Stimulated activated effector memory CD8-positive, alpha-beta T cell treated with anti-CD3 and anti-CD28 coated beads, Interleukin-12 subunit alpha, Interleukin-12 subunit beta, amount 100 ng/mL, for 72 hours (primary cell): ENCODE measurements around the gene ZSCAN31.

Experiments used
- ATAC-seq: fragments of 150-1000 bp; cut with Tn5 transposase; 2 replicates; pipeline ENCODE4 v1.10.0; 2021
- DNase-seq, 2 donors: peaks; one replicate each; pipeline ENCODE4 v3.0.0; 2021 to 2022; ENCODE audit warnings: low spot score in 2 of 2
- H3K27ac Mint-ChIP-seq: one replicate; pipeline ENCODE4 v1.8.0; 2022; ENCODE audit warnings: mild to moderate bottlenecking, mixed read lengths
- H3K36me3 Mint-ChIP-seq: one replicate; pipeline ENCODE4 v1.8.0; 2022; ENCODE audit warnings: mild to moderate bottlenecking, mixed read lengths
- H3K4me1 Mint-ChIP-seq: one replicate; pipeline ENCODE4 v1.8.0; 2022; ENCODE audit warnings: mixed read lengths
- H3K4me3 Mint-ChIP-seq: one replicate; pipeline ENCODE4 v1.8.0; 2022; ENCODE audit warnings: mild to moderate bottlenecking, mixed read lengths
- H3K9me3 Mint-ChIP-seq: one replicate; pipeline ENCODE4 v1.8.0; 2022; ENCODE audit warnings: mixed read lengths

Gene ZSCAN31

DNA sequence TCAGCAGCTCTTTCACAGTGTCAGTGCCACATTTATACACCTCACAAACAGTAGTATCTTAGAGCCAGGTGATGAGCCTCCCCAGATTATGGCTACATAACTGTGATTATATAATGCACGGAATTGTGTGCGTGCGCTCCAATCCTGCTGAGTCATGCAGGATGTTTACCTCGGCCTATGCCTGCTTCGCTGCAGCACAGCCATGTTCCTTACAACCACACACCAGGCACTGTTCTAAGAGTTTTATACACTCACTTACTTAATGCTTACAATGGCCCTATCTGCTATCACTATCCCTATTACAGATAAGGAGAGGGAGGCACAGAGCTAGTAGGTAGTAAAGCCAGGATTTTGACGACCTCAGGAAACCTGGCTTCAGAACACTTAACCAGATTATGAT, 21.1 kb upstream of the ZSCAN31 start:
- H3K4me1 Mint-ChIP-seq, result peaks cover 17% of the 10 kb centered on the region
- DNase-seq (no peak), ATAC-seq (no peak)
- H3K27ac Mint-ChIP-seq, result peak overlapping the region; percentile 84
- no peak overlapping the region for H3K4me3 Mint-ChIP-seq
- H3K36me3 Mint-ChIP-seq, result no peaks in the 10 kb centered on the region
- no peaks in the 10 kb centered on the region for H3K9me3 Mint-ChIP-seq

DNA sequence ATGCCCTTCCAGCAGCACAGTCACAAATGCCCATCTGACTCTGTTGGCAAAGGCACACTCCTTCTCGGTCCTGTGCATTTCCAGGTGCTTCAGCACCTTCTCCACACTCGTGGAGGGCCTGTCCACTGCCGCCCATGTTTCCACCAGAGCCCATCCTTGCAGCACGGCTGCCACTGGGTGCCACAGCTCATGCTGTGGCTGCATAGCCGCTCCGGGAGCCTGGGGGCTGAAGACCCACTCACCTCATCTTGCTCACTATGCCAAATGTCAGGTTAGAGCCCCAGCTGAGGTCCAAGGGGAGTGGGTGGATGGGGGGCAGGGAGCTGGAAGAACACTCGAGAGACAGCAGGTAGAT, 20.7 kb upstream of the ZSCAN31 start:
- Mint-ChIP-seq H3K4me3 (peak overlapping the region; percentile 78), H3K27ac (peak overlapping the region; percentile 84), H3K4me1 (peaks cover 19% of the 10 kb centered on the region), H3K9me3 (no peaks in the 10 kb centered on the region), H3K36me3 (no peaks in the 10 kb centered on the region)
- DNase-seq (no peak), ATAC-seq (no peak)

DNA sequence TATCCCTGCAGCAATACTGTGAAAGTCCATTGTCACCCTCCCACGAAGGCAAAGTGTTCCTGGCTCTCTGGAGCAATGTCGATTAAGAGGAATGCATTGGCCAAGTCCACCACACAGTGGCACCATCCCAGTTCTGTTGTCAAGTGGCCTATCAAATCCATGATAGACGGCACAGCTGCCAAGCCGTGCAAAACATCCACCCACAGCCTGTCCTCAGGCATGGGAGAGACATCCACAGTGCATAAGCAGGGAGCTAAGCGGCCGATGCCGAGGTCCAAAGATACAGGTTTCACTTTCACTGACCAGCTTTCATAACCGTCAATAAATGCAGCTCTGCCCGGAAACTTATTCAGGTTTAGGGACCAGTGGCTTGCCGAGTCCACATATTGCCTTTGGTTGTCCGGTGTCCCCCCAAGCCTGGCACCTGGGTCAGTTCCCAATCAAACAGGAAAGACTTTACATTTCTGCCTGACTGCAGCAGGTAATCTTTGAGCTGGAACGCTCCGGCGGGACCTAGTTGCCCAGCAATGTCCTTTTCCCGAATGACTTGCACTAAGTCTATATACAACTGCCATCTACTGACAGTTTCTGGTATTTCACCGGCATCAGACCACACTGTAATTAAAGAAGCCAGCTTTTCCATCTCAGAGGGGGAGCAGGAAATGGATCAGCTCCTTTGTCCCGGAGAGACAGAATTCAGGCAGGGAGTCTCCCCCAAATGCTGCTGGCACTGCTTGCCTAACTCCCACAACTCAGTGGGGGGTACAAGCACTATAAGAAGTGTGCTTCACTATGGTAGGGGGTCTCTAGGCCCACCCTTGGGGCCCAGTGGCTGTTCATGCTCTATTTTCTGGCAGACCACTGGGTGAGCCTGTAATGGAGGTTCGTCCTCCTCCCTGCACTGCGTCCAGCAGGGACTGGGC, 20.1 kb upstream of the ZSCAN31 start:
- DNase-seq (peak; percentile 54 to 78), ATAC-seq (peak; percentile 83)
- peak overlapping the region; percentile 78 for H3K4me3 Mint-ChIP-seq
- H3K36me3 Mint-ChIP-seq, result no peaks in the 10 kb centered on the region
- H3K27ac Mint-ChIP-seq, result peak overlapping the region; percentile 84
- peaks cover 26% of the 10 kb centered on the region for H3K4me1 Mint-ChIP-seq
- no peaks in the 10 kb centered on the region for H3K9me3 Mint-ChIP-seq

DNA sequence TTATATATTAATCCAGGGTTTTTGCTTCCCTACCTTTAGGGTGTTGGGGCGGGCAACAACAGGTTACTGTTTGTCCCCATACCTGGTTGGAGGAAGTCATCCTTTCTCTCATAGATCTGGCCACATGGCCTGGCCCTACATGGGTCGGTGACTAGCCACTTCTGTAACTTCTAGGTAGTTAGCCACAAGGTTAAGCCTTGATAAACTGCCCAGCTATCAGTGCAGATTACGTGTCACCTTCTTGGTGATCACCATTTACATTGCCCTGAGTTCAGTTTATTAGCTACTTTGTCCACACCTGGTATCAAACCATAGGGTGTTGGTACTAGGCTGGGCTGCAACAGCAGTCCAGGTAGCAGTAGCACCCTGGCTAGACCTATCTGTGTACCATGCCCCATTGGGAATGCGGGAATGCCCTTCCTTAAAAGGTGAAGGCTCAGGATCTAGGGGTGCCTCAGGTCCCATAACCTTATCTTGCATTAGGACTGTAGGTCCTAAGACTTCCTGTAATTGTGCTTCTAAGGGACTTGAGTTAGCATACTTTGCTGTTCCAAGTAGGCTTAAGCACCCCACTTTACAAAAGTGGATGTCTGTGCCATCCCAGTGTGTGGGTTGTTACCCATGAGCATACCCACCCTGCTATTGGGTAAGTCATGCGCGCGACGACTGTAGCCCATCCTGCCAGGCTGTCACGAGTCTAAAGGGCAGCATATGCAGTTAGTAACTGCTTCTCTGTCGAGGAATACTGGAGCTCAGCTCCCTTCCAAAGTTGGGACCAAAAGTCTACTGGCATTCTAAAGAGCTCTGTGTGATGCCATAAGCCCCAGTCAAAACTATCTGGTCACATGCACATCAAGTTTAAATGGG, 19.0 kb upstream of the ZSCAN31 start:
- Mint-ChIP-seq H3K27ac (no peak overlapping the region), H3K4me3 (peak overlapping the region; percentile 78), H3K9me3 (no peaks in the 10 kb centered on the region), H3K36me3 (peaks cover 1% of the 10 kb centered on the region), H3K4me1 (peaks cover 37% of the 10 kb centered on the region)
- DNase-seq (no peak), ATAC-seq (no peak)

DNA sequence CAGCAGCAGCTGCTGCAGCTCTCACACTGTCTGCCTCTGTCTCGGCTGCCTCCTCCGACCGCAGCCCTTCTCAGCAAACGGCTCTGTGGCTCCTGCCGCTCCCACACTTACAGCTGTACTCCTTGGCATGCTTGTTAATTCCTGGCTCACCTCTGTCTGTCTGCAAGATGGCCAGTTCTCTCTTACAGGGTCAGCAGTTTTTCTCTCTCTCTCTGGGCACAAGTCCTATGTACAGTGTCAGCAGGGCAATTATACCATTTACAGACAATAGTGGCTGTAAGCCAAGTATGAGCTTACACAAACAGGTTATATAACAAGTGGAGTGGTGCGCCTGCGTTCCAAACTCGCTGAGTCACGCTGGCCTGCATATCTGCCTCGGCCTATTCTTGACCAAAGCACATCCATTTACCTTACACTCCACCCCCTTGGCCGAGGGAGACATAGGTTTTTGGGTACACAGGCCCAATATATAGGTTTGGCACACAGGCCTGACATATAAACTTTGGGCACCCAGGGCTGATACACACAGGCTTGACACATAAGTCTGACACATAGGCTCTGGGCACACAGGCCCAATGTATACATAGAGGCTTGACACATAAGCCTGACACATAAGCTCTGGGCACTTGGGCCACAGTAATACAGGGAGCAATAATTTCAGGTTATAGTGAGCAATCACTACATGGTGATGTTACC, 18.2 kb upstream of the ZSCAN31 start:
- Mint-ChIP-seq H3K4me3 (no peak overlapping the region), H3K27ac (no peak overlapping the region), H3K36me3 (peaks cover 4% of the 10 kb centered on the region), H3K9me3 (no peaks in the 10 kb centered on the region), H3K4me1 (peaks cover 43% of the 10 kb centered on the region)
- DNase-seq, result no peak
- ATAC-seq, result no peak

DNA sequence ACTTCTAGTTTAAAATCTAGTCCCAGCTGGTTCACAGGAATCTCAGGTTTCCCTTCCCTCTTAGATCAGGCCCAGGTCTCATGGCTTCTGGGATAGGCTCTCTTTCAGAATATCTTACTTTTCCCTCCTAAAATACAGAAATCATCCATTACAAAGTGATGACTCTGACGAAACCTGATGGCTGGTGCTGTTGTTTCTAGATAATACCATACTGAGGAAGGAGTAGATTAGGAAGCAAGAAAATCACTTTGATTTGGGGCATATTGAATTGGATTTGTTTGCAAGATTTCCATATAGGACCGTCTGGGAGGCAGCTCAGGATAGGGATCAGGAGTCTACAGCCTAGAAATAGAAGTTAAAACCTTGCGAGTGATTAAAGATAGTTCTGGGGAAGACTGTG, 17.4 kb upstream of the ZSCAN31 start:
- ATAC-seq (no peak), DNase-seq (no peak)
- no peaks in the 10 kb centered on the region for H3K9me3 Mint-ChIP-seq
- H3K4me3 Mint-ChIP-seq, result no peak overlapping the region
- H3K27ac Mint-ChIP-seq, result no peak overlapping the region
- peaks cover 4% of the 10 kb centered on the region for H3K36me3 Mint-ChIP-seq
- peaks cover 43% of the 10 kb centered on the region for H3K4me1 Mint-ChIP-seq

DNA sequence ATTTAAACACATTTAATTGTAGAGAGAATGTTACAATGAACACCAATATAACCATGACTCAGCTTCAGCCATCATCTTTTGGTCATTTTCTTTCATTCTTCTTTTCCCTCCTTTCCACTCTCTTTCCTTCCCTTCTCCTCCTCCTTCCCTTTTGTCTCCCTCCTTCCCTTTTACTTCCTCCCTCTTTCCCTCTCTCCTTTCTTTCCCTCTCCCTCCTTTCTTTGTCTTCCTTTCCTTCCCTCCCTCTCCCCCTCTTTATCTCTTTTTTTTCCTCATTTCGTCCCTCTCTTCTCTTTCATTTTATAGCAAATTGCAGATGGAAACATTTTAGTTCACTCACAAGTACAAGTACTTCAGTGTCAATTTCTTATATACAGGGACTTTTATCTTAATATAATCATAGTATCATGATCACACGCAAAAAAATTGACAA, 15.6 kb upstream of the ZSCAN31 start:
- peak overlapping the region; percentile 93 for H3K4me3 Mint-ChIP-seq
- H3K36me3 Mint-ChIP-seq, result peaks cover 4% of the 10 kb centered on the region
- peak overlapping the region; percentile 27 for H3K27ac Mint-ChIP-seq
- ATAC-seq (no peak), DNase-seq (no peak)
- H3K9me3 Mint-ChIP-seq, result no peaks in the 10 kb centered on the region
- peaks cover 40% of the 10 kb centered on the region for H3K4me1 Mint-ChIP-seq

DNA sequence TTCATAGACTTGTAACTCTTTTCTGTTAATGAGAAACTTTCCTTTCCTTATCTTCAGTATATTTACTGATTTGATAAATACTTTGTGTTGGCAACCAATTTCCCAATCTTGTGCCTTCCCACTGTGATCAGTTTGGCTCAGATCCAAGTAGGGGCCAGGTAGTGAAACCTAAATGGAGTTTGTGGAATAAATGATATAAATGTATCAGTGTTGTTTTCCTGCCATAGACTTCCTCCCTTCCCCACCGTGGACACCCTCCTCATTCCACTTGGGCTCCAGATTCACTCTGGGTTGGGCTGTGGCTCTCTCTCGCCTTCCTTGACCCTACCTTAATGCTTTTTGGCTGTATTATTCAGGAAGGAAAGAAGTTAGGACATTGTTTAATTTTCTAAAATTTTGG, 15.1 kb upstream of the ZSCAN31 start:
- H3K36me3 Mint-ChIP-seq, result peaks cover 4% of the 10 kb centered on the region
- no peak for DNase-seq
- H3K9me3 Mint-ChIP-seq, result no peaks in the 10 kb centered on the region
- no peak for ATAC-seq
- peak overlapping the region; percentile 27 for H3K27ac Mint-ChIP-seq
- H3K4me1 Mint-ChIP-seq, result peaks cover 35% of the 10 kb centered on the region
- H3K4me3 Mint-ChIP-seq, result peak overlapping the region; percentile 93

DNA sequence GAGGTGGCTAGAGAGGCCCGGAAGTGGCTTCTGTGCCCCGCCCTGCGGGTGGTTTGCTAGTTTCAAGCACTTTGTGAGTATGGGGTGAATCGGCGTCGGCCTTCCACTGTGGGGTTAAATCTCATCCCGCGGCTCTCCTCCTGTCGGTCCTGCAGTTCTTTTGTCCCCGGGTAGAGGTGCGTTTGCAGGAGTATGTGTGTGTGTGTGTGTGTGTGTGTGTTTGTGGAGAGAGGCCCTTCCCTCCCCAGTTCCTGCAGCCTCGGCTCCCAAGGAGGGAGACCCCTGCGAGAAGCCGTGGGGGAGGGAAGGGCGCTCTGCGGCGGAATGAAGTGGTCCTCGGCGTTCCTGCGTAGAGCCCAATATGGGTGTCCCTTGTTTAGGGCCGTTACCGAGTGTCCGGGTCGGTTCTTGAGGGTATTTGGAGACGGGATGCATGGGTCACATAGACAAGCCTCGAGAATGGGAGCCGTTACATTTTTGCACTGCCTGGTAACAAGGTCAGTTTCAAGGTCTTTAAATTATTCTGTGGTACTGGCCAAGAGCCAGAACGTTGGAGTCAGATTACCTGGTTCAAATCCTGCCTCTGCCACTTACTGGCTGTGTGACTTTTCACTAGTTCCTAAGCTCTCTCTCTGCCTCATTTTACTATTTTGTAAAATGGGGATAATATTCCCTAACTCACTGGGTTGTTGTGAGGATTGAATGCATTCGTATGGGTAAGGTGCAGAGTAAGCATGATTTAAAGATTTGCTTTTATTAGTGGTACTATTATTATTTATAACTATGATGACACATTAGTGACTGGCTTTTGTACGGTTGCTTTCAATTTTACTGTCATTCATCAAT, 14.2 kb upstream of the ZSCAN31 start, which contains the start of gene ZKSCAN3:
TSS of gene ZKSCAN3 (plus strand) at position 56 of the 846 bp plus-strand sequence. CDS start 9,640 bp downstream, outside the sequence.
- peaks cover 4% of the 10 kb centered on the region for H3K36me3 Mint-ChIP-seq
- H3K27ac Mint-ChIP-seq, result peak within 1 kb of the TSS; percentile 92
- H3K4me1 Mint-ChIP-seq, result peaks cover 26% of the 10 kb centered on the region
- ATAC-seq (peak; percentile 100), DNase-seq (peak; percentile 64 to 89)
- peak within 1 kb of the TSS; percentile 93 for H3K4me3 Mint-ChIP-seq
- no peaks in the 10 kb centered on the region for H3K9me3 Mint-ChIP-seq

DNA sequence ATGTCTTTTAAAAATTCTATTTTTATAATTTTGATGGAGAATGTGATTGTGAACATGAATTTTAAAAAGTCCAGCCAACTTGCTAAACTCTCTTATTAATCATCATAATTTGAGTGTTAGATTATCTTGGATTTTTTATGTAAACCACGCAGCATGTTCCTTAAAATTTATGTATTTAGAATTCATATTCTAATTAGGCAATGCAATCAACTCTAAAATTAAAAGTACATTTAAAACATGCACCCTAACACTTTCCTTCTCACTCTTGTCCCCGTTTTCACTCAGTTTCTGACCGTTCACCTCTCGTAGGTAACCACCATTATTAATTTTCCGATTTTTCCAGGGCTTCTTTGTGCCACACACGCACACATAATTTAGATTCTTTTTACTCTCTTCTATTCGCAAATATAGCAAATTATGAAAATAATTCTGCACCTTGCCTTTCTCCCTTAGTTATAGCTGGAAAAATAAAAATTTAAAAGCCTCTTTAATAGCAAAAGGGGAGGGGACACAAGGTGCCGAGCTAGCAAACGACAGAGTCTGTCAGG, 13.5 kb upstream of the ZSCAN31 start:
- ATAC-seq (no peak), DNase-seq (no peak)
- no peaks in the 10 kb centered on the region for H3K9me3 Mint-ChIP-seq
- H3K4me1 Mint-ChIP-seq, result peaks cover 26% of the 10 kb centered on the region
- H3K27ac Mint-ChIP-seq, result peak overlapping the region; percentile 92
- H3K4me3 Mint-ChIP-seq, result peak overlapping the region; percentile 93
- H3K36me3 Mint-ChIP-seq, result peaks cover 4% of the 10 kb centered on the region

DNA sequence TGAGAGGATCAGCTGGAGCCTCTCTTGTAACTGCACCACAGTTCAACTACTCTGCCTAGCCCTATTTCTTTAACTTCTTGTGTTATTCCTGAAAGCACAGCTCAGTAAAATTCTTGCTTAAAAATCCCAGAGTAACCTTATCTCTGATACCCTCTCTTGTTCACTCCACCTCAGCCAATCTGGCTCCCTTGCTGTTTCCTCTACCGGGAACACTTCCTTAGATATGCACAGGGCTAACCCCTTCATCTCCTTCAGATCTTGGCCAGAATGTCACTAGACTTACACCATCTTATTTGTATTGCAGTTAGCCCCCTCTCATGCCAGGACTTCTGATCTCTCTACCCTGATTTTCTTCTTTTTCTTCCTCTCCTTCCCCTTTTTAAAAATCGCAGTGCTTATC, 11.2 kb upstream of the ZSCAN31 start:
- Mint-ChIP-seq H3K9me3 (no peaks in the 10 kb centered on the region), H3K36me3 (peaks cover 4% of the 10 kb centered on the region), H3K4me3 (no peak overlapping the region), H3K4me1 (peaks cover 26% of the 10 kb centered on the region), H3K27ac (no peak overlapping the region)
- ATAC-seq (no peak), DNase-seq (no peak)

DNA sequence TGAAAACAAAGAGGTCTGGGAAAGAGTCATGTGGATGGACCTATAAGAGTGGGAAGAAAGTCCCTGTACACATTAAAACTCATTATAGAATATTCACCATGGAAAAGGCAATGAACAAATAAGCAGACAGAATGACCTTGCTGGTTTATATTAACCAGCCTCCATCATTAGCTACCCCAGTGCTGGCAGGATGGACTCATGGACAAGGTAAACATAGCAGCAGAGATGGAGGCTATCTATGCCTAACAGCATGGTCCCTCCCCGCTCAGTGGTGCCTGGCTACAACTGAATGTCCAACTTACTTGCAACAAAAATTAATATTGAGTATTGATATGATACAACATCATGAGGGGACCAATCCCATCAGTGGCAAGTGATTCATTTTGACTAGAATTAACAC, 9.3 kb upstream of the ZSCAN31 start:
- Mint-ChIP-seq H3K9me3 (peaks cover 8% of the 10 kb centered on the region), H3K4me3 (no peak overlapping the region), H3K4me1 (peaks cover 9% of the 10 kb centered on the region), H3K36me3 (peaks cover 4% of the 10 kb centered on the region), H3K27ac (no peak overlapping the region)
- no peak for ATAC-seq
- DNase-seq, result no peak

DNA sequence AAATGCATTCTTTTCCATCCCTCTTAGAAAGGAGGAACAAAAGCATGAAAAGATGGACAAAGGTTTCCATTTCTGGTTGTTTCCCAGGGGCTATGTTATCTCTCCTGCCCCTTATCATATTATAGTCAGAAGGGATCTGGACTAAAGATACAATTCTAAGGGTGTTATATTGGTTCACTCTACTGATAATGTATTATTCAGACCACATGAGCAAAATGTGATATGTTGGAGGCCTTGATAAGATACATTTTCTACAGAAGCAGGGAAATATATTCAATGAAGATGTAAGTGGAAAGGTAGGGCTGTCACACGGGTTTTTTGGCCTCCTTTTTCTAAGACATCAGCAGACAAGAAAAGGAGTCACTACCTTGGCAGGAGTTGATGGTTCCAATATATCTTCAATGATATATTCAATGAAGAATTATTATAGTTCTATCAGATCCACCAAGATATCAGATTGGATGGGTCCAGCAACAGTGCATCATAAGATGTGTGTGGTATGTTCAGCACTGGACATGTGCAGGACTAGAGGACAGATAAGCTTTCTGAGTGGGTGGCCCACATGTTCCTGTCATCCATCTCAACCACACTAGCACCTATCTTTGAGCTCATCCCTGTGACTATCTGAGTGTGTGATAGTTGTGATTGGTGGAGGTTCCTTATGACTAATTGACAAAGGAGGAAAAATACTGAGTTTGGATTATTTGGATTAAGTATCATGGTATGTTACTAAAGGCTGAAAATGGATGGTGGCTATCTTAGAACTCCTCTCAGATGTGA, 8.1 kb upstream of the ZSCAN31 start:
- Mint-ChIP-seq H3K36me3 (no peaks in the 10 kb centered on the region), H3K9me3 (peaks cover 9% of the 10 kb centered on the region), H3K4me1 (no peaks in the 10 kb centered on the region), H3K4me3 (no peak overlapping the region), H3K27ac (no peak overlapping the region)
- ATAC-seq (no peak), DNase-seq (peak in 1 of 2 donors; percentile 28)
